GM12801 (cell line): ENCODE data around the gene ADARB2.

Experiments
- CTCF ChIP-seq: IDR thresholded peaks from one replicate; pipeline ENCODE4 v1.5.1; 2011; ENCODE audit warnings: control low read depth; ENCODE audit not compliant: insufficient read length; ENCODE audit errors: extremely low read depth

The ADARB2 gene

GRCh38 chr10:1661859-1662437, 75.4 kb downstream of the ADARB2 start:
- TF ChIP-seq CTCF = no peak

GRCh38 chr10:1661416-1661815, 75.9 kb downstream of the ADARB2 start:
- TF ChIP-seq CTCF = no peak

GRCh38 chr10:1660815-1661214, 76.5 kb downstream of the ADARB2 start:
- no peak for TF ChIP-seq CTCF

GRCh38 chr10:1660386-1660785, 76.9 kb downstream of the ADARB2 start:
- no peak for TF ChIP-seq CTCF

GRCh38 chr10:1659221-1659791, 78.0 kb downstream of the ADARB2 start:
- no peak for TF ChIP-seq CTCF

GRCh38 chr10:1658658-1659057, 78.7 kb downstream of the ADARB2 start:
- no peak for TF ChIP-seq CTCF

- no peak for TF ChIP-seq CTCF
Measured at GRCh38 chr10:1657479-1657878, 79.8 kb downstream of the ADARB2 start.
